Muscle of leg (tissue), 11 donors: Measurements from ENCODE around the gene CLMN. TPM values are rescaled to one million over a fixed set of nuclear protein-coding genes. Genes with fewer than 3 reads are reported as not detected.
A peak's percentile ranks its signal among the peaks of the same experiment; 100 is the strongest.
"Not testable (repeated sequence)": the region's sequence is repeated elsewhere in the genome, so short reads cannot be mapped to it uniquely, and the experiment has no call there.

Source experiments
- DNase-seq: peaks from one replicate; pipeline ENCODE4 v3.0.0; 2013
- H3K27ac ChIP-seq: one replicate; pipeline ENCODE4 v1.5.1; 2013; ENCODE audit warnings: mild to moderate bottlenecking, low read length, control low read depth
- H3K27me3 ChIP-seq: one replicate; pipeline ENCODE4 v1.6.1; 2013; ENCODE audit warnings: low read length; ENCODE audit not compliant: control insufficient read depth, insufficient read depth
- H3K36me3 ChIP-seq: one replicate; pipeline ENCODE4 v1.6.1; 2013; ENCODE audit warnings: low read length; ENCODE audit not compliant: control insufficient read depth, insufficient read depth
- H3K4me1 ChIP-seq: one replicate; pipeline ENCODE4 v1.6.1; 2013; ENCODE audit warnings: low read length; ENCODE audit not compliant: control insufficient read depth, insufficient read depth
- H3K4me3 ChIP-seq: one replicate; pipeline ENCODE4 v1.5.1; 2013; ENCODE audit warnings: low read length, control low read depth
- H3K9me3 ChIP-seq: replicated peaks from 2 replicates; pipeline ENCODE4 v1.6.1; 2013; ENCODE audit warnings: low read depth, low read length; ENCODE audit not compliant: control insufficient read depth
- WGBS: methylation state at CpG from one replicate; pipeline ENCODE4 v1.1.5; 2013; ENCODE audit warnings: missing lambda C conversion rate; ENCODE audit not compliant: insufficient coverage; 5-methylcytosine and 5-hydroxymethylcytosine counted together
- polyA plus RNA-seq, 8 donors: library from polyadenylated mRNA; unstranded; fragments of 120-200 nt; gene quantifications; one replicate each; pipeline versions ENCODE4 v1.2.1 to v1.2.3, GENCODE V29; 2013; ENCODE audit warnings: inconsistent platforms in 1 of 8, low replicate concordance in 1 of 8; ENCODE audit not compliant: insufficient read length in 8 of 8, insufficient read depth in 1 of 8
- total RNA-seq: library from RNA; stranded (reverse); fragments of 120-200 nt; gene quantifications from one replicate; pipeline ENCODE4 v1.2.4, GENCODE V29; 2013

The CLMN gene
- total and polyA plus RNA-seq, 9 donors: 2.1 to 4.0 (median 2.8) TPM

DNA sequence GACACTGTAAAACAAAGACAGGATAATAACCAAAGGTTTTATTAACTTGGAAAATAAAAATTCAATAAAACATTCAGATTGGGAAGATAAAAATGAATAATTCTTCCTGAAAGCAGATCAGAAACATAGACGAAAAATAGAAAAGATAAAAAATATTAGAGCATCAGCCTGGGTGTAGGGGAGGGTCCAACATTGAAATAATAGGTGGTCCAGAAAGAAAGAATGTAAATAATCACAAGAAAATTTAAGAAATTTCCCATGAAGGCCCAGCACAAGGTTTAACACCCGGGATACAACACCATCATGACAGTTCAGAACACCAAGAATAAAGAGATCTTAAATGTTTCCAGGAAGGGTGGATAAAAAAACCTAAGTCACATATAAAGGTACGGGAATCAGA lies 131.3 kb downstream of the CLMN start:
- no peak overlapping the region for H3K4me3 ChIP-seq
- H3K27ac ChIP-seq: no peak overlapping the region
- no peaks in the 10 kb centered on the region for H3K27me3 ChIP-seq
- no CpG with 5 or more reads among the region's 3 CpGs for WGBS
- peaks cover 35% of the 10 kb centered on the region for H3K4me1 ChIP-seq
- no peak for DNase-seq
- no peaks in the 10 kb centered on the region for H3K36me3 ChIP-seq
- peaks cover 7% of the 10 kb centered on the region for H3K9me3 ChIP-seq

DNA sequence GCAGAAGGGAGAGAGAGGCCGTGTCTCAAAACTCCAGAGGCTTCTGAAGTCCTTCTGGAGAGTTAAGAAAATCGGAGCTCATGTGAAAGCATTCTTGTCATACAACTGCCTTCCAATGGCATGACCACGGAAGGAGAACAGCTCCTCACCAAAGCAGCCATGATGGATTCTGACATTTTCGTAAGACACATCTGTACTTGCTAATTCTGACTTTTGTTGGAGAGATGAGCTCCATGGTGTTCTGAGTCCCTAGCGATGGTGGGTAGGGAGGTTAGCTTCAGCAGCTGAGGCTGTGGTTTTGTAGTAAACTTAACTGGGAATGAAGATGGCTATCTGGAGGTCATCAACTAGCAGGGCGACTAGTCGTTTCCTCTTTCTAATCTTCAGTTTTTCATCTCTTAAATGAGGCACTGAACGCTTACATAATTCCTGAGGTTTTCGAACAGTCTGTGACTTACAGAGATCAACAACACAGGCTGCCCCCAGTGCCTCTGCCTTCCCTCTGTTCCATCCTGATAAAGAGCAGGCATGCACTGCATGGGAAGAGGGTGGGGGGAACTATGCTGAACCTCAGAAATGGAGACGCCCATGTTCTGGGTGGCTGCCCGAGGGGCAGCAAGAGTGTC lies 133.8 kb downstream of the CLMN start:
- peak; percentile 9 for DNase-seq
- Histone ChIP-seq H3K27me3 (no peaks in the 10 kb centered on the region), H3K36me3 (no peaks in the 10 kb centered on the region), H3K4me3 (no peak overlapping the region), H3K27ac (peak overlapping the region; percentile 20), H3K4me1 (peaks cover 37% of the 10 kb centered on the region), H3K9me3 (peaks cover 7% of the 10 kb centered on the region)
- 80% methylated on average over 5 of the region's 11 CpGs for WGBS

DNA sequence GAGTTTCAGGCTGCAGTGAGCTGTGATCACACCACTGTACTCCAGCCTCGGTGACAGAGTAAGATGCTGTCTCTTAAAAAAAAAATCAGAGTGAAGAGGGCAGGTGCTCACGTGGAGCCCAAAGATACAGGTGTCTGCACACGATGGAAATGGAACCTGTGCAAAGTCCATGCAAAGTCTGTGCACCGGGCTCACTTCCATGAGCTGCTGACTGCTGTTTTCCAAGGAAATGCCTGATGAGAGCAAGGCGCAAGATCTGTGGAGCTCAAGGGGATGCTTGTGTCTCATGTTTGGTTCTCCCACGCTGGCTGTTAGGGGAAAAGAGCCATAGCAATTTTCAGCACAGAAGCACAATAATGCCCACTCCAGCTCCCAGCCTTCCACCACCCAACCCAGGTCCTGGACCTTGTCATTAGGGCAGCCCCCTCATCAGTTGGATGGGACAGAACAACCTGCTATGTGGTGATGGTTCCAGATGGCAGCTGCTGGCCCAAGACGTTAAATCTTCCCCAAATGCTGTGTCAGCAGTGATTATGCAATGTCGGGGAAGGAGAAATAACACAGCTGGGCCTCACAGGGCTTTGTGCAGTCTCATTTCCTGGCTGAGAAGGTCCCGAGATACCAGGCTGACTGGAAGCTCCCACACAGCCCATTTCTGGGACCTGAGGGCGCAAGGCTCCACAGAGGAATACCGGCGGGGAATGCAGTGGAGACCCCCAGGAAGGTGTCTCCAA lies 134.5 kb downstream of the CLMN start:
- Histone ChIP-seq H3K9me3 (peaks cover 7% of the 10 kb centered on the region), H3K27ac (no peak overlapping the region), H3K36me3 (no peaks in the 10 kb centered on the region), H3K27me3 (no peaks in the 10 kb centered on the region), H3K4me3 (no peak overlapping the region), H3K4me1 (peaks cover 31% of the 10 kb centered on the region)
- peak; percentile 77 for DNase-seq
- 51% methylated on average over 9 of the region's 12 CpGs for WGBS

DNA sequence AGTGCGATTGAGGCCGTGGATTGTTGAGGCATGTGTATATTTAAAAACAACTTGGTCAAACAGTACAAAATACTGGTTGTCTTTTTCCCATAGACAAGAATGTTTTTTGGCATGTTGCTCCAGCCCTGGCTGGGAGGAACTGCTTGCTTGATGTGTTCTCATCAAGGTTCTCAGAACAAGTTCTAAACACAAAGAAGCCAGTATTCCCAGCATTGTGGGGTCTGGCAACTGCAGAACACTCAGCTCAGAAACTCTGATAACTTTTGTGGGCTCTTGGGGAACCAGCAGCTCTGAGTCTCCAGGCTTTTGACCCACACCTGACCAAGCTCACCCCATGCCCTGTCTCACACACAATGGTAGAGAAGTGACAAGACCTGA lies 135.3 kb downstream of the CLMN start:
- Histone ChIP-seq H3K4me3 (no peak overlapping the region), H3K9me3 (peaks cover 7% of the 10 kb centered on the region), H3K36me3 (no peaks in the 10 kb centered on the region), H3K27ac (peak overlapping the region; percentile 42), H3K27me3 (no peaks in the 10 kb centered on the region), H3K4me1 (peaks cover 26% of the 10 kb centered on the region)
- WGBS: no CpG with 5 or more reads among the region's 2 CpGs
- DNase-seq: peak; percentile 66

DNA sequence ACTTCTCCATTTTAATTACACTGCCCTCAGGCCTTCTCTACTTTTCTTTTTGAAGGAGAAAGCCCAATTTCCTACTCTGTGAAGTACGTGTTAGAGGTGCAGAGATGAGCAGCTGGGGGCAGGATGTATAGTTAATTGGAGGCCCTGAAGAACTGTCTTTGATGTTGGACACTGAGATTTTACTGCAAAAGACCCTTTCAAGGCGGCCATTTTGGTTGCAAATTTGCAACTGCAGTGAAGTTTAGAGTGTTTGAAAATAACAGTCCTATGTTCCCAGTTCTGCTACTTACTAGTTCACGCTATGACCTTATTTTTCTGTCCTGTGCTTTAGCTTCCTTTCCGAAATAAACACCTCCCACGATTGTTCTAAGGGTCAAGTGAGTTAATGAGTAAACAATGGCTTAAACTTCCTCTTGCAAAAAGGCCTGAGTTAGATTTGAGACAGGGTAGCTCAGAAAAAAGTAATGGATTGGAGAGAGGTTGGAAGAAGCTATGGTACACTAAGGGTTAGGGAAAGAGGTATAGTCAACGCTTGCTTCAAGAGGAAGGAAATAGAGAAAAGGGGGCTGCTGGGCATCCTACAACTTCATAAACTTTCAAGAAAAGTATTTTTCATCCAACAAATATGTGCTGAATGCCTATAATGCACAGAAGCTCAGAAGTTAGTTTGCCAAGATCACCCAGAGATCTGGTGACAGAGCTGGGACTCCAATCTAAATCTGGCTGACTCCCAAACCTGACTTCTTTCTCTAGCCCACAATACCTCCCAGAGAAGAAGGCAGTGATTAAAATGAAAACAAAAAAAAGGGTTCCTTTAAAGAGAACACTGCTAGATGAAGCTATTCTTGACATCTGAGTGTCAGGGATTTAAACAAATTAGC lies 135.9 kb downstream of the CLMN start:
- Histone ChIP-seq H3K36me3 (no peaks in the 10 kb centered on the region), H3K4me3 (no peak overlapping the region), H3K27me3 (no peaks in the 10 kb centered on the region), H3K9me3 (peaks cover 7% of the 10 kb centered on the region), H3K4me1 (peaks cover 26% of the 10 kb centered on the region), H3K27ac (peak overlapping the region; percentile 58)
- peak; percentile 27 for DNase-seq
- 100% methylated on average over 1 of the region's 6 CpGs for WGBS

DNA sequence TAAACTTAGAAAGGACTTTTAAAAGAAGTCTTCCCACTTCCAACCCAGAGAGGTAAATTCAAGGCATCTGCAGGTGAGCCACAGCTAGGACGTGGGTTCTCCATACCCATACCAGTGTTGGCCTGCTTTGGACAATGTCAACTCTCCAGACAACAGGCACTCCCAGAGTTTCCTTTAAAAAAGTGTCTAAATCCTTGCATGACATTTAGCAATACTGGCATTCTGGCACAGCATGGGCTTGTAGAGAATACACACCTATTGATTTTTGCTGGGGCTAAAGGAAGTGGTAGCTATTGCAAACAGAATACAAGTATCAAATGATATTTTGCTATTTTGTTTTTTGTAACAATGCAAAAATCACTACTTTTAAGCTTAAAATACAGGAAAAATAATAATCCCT lies 136.6 kb downstream of the CLMN start:
- Histone ChIP-seq H3K9me3 (peaks cover 6% of the 10 kb centered on the region), H3K4me1 (peaks cover 26% of the 10 kb centered on the region)
- DNase-seq: no peak

DNA sequence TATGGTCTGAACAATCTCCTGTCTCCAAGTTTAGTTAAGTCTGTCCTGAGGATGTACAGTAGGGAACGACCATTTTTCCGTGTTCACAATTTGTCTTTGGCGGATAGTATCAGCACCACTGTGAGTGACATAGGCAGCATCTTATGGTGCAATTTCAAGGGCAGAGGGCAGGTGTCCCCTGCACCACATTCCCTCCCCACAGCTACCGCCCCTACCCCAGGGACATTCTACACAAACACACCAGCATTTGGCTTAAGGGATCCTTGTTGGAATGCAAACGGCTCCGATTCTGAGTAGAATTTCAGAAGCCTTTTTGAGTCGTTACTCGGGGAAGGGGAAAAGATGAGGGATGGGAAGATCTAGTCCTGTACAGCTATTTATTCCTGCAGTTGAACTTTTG lies 137.3 kb downstream of the CLMN start:
- no peak for DNase-seq
- peak overlapping the region; percentile 29 for H3K27ac ChIP-seq
- H3K27me3 ChIP-seq: no peaks in the 10 kb centered on the region
- no peak overlapping the region for H3K4me3 ChIP-seq
- peaks cover 26% of the 10 kb centered on the region for H3K4me1 ChIP-seq
- H3K36me3 ChIP-seq: no peaks in the 10 kb centered on the region
- WGBS: 60% methylated on average over 1 of the region's 8 CpGs
- H3K9me3 ChIP-seq: no peaks in the 10 kb centered on the region

More for the DNA sequence above, 136.6 kb downstream of the CLMN start:
- WGBS: 75% methylated on average over 1 of the region's 1 CpG
- H3K27ac ChIP-seq: peak overlapping the region; percentile 64
- no peaks in the 10 kb centered on the region for H3K27me3 ChIP-seq
- H3K4me3 ChIP-seq: no peak overlapping the region
- H3K36me3 ChIP-seq: no peaks in the 10 kb centered on the region

DNA sequence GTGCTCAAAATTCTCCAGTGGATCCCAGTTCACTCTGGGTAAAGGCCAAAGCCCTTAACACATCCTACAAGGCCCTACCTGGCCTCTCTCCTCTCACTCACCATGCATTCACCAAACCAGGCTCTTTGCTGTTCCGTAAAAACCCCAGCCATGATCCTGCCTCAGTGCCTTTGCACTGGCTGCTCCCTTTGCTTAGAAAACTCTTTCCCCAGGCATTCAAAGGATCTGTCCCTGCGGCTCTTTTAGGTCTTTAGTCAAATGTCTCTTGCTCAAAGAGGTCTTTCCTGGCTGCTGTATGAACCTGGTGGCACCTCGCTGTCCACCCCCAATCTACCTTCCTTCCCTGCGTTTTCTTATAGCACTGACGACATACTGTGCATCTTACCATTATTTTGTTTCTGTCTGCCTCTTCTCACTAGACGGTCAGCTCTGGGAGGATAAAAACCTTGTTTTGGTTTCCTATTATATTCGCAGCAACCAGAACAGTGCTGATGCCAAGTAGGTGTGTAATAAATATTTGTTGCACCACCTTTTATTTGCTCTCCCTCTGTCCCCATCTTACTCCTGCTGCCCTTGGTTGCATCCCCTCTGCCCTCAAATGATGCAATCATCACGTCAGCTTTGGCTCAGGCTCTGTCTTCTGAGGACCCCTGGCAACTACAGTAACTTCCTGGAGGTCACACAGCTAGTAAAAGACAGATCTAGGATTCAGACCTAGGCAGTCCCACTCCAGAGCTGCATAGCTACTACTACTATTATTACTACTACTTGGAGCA lies 138.6 kb downstream of the CLMN start:
- Histone ChIP-seq H3K4me3 (no peak overlapping the region), H3K27me3 (no peaks in the 10 kb centered on the region), H3K9me3 (no peaks in the 10 kb centered on the region), H3K27ac (no peak overlapping the region), H3K36me3 (no peaks in the 10 kb centered on the region), H3K4me1 (peaks cover 26% of the 10 kb centered on the region)
- no peak for DNase-seq
- 87% methylated on average over 4 of the region's 8 CpGs for WGBS

DNA sequence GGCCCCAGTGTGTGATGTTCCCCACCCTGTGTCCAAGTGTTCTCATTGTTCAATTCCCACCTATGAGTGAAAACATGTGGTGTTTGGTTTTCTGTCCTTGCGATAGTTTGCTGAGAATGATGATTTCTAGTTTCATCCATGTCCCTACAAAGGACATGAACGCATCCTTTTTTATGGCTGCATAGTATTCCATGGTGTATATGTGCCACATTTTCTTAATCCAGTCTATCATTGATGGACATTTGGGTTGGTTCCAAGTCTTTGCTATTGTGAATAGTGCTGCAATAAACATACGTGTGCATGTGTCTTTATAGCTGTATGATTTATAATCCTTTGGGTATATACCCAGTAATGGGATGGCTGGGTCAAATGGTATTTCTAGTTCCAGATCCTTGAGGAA lies 144.0 kb downstream of the CLMN start:
- H3K27me3 ChIP-seq, H3K27ac ChIP-seq, DNase-seq, H3K4me1 ChIP-seq, H3K36me3 ChIP-seq, H3K9me3 ChIP-seq, H3K4me3 ChIP-seq: not testable (repeated sequence)
- no CpG with 5 or more reads among the region's 3 CpGs for WGBS
